22Rv1 (cell line): ENCODE data around the gene CYB561D1.

ENCODE experiments used
- H3K27ac ChIP-seq: fragments of 450-650 bp; 2 replicates; pipeline ENCODE4 v1.5.1; 2017
- CTCF ChIP-seq: fragments of 450-650 bp; IDR thresholded peaks from 2 replicates; pipeline ENCODE4 v1.5.1; 2017; ENCODE audit warnings: mild to moderate bottlenecking
- ZFX ChIP-seq: fragments of 450-650 bp; IDR thresholded peaks from 2 replicates; pipeline ENCODE4 v1.6.1; 2017; ENCODE audit warnings: antibody characterized with exemption, borderline replicate concordance

CYB561D1 gene

GRCh38 chr1:109531380-109531779, 37.5 kb downstream of the CYB561D1 start:
- no peak overlapping the region for H3K27ac ChIP-seq
- TF ChIP-seq CTCF (no peak), ZFX (no peak)

DNA sequence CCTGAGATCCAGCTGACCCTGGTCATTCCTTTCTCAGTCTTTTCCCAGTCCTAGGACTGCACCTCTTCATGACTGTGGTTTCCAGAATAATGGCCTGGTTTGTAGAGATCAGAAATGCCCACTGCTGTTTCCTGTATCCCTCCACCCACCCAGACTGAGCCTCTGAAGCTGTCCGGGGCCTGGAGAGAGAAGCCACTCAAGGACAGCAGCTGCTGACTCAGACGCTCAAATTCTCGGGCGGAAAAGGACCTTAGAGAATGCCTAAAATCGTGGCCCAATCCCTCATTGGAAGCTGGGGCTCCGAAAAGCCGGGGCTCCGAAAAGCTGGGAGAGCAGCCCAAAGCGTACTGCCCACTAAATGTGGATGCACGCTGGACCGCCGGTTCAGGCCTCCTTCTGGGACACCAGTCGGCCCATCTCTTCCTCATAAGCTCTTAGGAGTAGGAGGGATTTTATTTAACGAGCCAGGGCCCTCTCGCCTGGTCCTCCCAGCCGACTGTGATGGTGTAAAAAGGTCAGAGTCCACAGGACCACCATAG, 38.0 kb downstream of the CYB561D1 start:
- no peak overlapping the region for H3K27ac ChIP-seq
- TF ChIP-seq ZFX (no peak), CTCF (no peak)

DNA sequence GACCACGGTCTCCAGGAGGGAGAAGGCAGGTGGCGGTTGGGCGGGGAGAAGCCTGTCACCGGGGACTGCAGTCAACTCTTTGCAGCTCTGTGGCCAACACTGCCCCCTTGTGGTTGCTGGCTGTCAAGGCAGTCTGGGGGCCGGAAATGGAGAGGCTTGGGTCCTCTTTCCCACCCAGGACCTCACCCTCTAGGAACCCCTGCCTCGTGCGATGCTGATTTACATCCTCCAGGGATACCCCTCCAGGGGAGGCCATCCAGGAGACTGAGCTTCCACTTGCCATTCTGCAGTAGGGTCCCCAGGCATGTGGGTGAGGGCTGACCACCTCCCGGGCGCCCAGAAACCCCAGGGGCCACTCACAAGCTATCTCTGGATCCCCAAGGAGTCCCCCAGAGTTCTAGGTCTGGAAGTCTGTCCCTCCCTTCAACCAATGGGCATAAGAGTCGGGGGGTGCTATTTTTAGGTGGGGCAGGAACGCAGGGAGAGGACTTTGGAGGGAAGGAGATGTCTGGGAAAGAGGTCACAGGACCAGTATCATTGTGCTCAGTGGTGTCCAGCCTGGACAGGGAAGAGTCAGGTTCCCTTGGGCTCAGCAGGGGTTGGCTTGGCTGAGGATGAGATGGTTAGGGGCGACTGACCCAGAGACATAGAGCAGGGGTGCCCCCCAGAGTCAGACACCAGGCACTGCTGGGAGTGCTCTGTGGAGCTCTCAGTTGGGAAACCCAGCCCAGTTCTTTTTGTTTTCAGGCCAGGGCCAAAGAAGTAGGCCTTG, 38.7 kb downstream of the CYB561D1 start:
- H3K27ac ChIP-seq = no peak overlapping the region

GRCh38 chr1:109534307-109534858, 40.5 kb downstream of the CYB561D1 start:
- TF ChIP-seq CTCF (no peak), ZFX (no peak)
- no peak overlapping the region for H3K27ac ChIP-seq

More for the DNA sequence above, 38.7 kb downstream of the CYB561D1 start:
- TF ChIP-seq CTCF (peak; percentile 94), ZFX (no peak)

DNA sequence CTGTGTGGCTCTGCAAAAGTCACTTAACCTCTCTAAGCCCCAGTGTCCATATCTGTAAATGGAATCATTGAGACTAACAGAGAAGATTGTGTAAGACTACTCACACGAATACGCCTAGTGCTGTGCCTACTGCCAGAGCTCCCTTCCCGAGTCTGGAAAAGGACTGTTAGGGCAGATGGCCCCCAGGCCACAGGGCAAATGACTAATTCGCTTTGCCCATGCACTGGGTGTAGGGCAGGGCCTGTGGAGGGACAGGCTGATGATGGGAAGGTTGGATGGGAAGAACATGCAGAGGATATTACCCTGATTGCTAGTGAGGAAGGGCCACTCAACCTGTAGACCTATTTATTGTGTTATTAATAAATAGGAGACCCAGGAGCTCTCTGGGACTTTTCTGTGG, 41.6 kb downstream of the CYB561D1 start:
- H3K27ac ChIP-seq = no peak overlapping the region
- TF ChIP-seq ZFX (no peak), CTCF (no peak)

DNA sequence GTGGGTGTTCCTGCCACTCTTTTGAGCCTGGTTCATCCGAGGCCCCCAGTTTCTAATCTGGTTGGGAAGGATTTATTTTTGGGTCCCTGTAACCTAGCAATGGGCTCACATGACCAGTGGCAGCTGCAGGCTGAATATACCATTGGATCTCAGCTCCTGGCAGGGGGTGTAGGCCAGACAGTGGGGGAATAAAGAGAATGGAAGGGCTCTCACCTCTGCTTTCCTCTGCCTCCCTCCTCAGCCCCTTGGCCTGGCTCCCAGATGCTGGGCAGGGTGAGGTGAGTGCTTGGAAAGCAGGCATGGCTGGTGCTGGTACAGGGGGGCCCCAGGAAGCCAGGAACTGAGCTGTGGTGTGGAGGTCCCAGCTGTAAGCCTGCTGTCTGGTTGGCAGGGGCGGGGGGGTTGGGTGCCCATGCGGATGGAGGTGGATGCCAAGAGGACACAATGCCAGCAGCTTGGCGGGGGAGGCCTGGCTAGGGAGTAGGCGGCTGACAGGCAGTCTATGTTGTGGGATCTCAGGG, 42.1 kb downstream of the CYB561D1 start:
- no peak for TF ChIP-seq ZFX
- no peak for TF ChIP-seq CTCF
- no peak overlapping the region for H3K27ac ChIP-seq
